ENCODE results near the gene PDSS2. TPM values are rescaled to one million over a fixed set of nuclear protein-coding genes. Genes with fewer than 3 reads are reported as not detected.

Gene PDSS2, protein sequence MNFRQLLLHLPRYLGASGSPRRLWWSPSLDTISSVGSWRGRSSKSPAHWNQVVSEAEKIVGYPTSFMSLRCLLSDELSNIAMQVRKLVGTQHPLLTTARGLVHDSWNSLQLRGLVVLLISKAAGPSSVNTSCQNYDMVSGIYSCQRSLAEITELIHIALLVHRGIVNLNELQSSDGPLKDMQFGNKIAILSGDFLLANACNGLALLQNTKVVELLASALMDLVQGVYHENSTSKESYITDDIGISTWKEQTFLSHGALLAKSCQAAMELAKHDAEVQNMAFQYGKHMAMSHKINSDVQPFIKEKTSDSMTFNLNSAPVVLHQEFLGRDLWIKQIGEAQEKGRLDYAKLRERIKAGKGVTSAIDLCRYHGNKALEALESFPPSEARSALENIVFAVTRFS
- total RNA-seq = 10 to 100 TPM in 3 of 8 experiments, 1 to 10 TPM in 5; 6.8 to 14.4 (median 8.7) TPM

DNA sequence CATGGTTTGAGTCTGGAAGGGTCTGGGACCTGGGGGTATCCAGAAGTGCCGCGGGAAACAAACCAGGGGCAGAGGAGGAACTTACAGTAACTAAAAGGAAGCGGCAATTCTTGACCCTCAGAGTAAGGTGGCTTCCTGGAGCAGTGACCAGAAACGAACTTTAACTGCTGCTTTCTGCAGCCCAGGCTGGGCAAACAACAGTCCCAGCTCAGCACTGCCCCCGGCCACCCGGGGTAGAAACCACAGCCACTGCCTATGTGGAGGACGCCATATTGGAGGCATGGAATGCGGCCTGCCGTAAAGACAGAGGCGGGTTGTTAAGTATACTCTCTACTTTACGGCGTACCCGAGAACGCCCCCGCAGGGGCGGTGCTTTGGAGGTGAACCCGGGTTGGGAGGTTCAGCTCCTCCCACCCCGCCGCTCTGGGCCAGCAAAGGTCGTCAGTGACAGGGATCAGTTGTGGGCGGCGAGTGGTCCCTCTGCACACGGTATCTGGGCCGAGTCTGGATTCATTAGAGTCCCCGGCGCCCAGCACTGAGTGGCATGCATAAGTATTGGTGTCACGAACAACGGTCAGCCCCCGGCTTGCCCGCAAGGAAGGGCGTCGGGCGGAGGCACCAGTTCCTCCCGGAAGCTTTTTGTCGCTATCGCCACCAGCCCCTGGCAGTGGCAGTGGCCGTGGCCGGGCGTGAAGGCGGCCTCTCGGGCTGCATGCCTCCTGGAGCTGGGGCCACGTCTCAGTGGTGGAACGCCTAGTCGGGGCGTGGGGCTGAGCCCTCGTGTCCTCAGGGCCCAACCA, at the start of gene PDSS2:
TSS of gene PDSS2 (minus strand) at position 282 of the 800 bp plus-strand sequence. CDS start at position 3, 279 bp downstream.
- peak within 1 kb of the TSS; percentile 80 to 90 for H3K27ac ChIP-seq
- peak; percentile 92 to 96 (median 94) for ATAC-seq (replicated peaks in 6 of 8)
- H3K4me1 ChIP-seq (replicated peaks in 1 of 2) = no peaks in the 10 kb centered on the region
- in situ Hi-C loops (cut with MboI; ENCODE audit: low pct_unique_long_range_greater_than_20kb in 2 of 9, low sequenced_read_pairs in 9 of 9, unreplicated experiment in 9 of 9) = no loop called here
- WGBS, 10 experiments = 0 to 11% (median 0%) methylated on average over 1 to 18 of the region's 46 CpGs; no CpG with 5 or more reads in 5 of the 10 experiments
- peak within 1 kb of the TSS; percentile 74 to 95 (median 85) for H3K4me3 ChIP-seq

DNA sequence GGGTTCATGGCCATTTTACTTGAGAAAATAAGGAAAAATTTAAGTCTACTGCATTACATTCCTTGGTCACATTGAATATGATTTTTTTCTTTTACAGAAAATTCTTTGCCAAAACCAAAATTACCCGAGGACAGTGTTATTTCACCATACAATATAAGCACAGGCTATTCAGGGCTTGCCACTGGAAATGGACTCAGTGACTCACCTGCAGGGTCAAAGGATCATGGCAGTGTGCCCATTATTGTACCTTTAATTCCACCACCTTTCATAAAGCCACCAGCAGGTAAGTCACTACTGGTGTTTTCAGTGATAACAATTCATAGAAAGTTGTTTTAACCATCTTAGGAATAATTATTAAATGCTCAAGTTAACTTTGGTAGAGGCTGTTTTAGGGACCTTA, 46.8 kb upstream of the PDSS2 start:
- no peak overlapping the region for H3K27ac ChIP-seq
- in situ Hi-C loops (cut with MboI; ENCODE audit: low pct_unique_long_range_greater_than_20kb in 2 of 9, low sequenced_read_pairs in 9 of 9, unreplicated experiment in 9 of 9) = no loop called here
- WGBS, 10 experiments = 43 to 100% (median 90%) methylated on average over 1 of the region's 1 CpG; no CpG with 5 or more reads in 3 of the 10 experiments
- ATAC-seq (replicated peaks in 6 of 8) = no peak
- peaks cover 28 to 38% of the 10 kb centered on the region in 2 donors for H3K4me1 ChIP-seq (replicated peaks in 1 of 2)
- H3K4me3 ChIP-seq = no peak overlapping the region

DNA sequence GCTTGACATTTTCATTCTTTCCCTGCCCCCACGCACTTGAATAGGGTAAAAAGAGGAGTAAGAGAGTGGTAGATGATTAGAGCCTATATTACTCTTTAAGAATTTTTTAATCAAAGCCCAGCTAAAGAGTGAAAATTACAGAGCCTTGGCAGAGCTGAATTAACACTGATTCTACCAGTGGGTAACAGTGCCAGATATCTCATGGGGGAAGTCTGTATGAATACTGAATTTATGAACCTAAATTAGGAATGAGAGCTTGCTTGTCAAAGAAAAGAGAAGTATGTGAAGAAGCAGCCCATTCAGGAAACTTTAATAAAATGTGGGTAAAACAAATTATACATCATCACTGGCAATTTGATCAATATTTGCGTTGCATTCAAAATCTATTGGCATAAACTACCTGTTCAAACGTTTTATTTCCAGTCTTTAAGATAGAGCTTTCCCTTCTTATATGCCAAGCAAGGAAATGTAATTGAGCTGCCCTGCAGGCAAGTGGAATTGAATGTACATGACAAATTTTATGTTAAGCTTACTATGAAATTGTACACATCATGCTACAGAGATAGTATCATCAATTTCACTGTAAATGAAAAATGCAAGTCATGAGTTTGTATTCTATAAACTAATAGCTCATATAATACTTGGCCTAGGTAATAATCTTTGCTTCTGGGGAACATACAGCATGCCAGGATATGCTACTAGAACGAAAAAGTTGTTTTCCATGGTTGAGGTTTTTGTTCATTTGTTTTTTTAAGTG, 45.1 kb upstream of the PDSS2 start:
- H3K4me3 ChIP-seq = no peak overlapping the region
- peak in 1 of 8 experiments; percentile 52 for ATAC-seq (replicated peaks in 6 of 8)
- peaks cover 20 to 35% of the 10 kb centered on the region in 2 donors for H3K4me1 ChIP-seq (replicated peaks in 1 of 2)
- WGBS, 10 experiments = 19 to 100% (median 77%) methylated on average over 2 to 4 of the region's 4 CpGs
- H3K27ac ChIP-seq = no peak overlapping the region
- in situ Hi-C loops (cut with MboI; ENCODE audit: low pct_unique_long_range_greater_than_20kb in 2 of 9, low sequenced_read_pairs in 9 of 9, unreplicated experiment in 9 of 9) = no loop called here

DNA sequence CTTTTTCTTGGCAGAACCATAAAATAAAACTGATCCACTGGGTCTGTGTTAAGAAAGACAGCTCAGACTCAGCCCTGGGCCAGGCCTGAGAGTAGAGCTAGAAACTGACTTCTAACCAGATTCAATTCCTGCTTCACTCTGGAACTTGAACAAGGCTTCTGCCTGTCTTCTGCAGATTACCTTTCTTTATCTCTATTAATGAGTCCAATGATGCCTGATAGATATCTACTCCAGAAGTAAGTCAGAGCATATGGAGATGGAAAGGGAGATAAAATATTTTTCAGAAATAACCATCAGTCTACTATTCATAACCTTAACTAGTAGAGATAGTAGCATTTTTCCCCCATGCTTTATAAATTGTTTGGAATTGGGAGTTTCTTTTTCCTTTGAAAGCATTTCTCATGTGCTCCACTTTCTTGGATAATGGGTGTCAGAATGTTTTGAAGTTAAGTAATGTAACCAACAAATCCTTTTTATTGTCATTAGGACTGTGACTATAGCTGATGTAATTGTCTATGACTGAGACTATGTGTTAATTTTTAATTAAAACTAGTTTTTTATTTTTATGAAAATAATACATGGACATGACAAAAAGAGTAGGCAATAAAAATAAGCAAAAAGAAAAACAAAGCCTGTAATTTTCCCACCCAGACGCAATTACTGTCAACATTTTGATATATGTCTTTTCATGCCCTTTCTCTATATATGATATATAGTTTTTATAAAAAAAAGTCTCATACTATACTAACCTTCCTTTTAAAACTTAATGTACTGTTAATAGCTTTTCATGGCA, 37.7 kb upstream of the PDSS2 start:
- no peak for ATAC-seq (replicated peaks in 6 of 8)
- in situ Hi-C loops (cut with MboI; ENCODE audit: low pct_unique_long_range_greater_than_20kb in 2 of 9, low sequenced_read_pairs in 9 of 9, unreplicated experiment in 9 of 9) = loop anchor here in 1 of 9 experiments (25.0 kb wide), 1 partner anchor 115 kb away; no protein-coding TSS in a partner anchor
- Histone ChIP-seq H3K27ac (no peak overlapping the region), H3K4me1 (replicated peaks in 1 of 2) (peaks cover 18 to 47% of the 10 kb centered on the region in 2 donors), H3K4me3 (no peak overlapping the region)
- 67 to 100% (median 100%) methylated on average over 1 of the region's 1 CpG; no CpG with 5 or more reads in 1 of the 10 experiments for WGBS, 10 experiments

DNA sequence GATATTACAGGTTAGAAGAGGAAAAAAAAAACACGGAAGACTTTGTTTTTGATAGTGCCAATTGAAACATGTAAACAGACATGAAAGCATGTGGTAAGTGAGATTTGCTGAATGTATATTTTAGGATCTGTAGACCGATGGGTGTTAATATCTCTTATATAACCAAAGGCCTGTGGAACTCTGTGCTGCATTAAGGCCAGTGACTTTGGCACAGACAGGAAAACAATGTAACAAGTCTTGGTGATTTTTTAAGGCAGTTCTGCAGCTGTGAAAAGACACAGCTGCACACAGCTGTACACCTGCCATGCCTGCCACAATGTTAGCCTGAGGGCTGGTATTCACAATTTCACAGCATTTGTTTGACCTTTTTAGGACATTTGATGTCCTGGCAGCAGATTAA, 36.6 kb upstream of the PDSS2 start:
- H3K27ac ChIP-seq = no peak overlapping the region
- H3K4me3 ChIP-seq = peak overlapping the region in 1 of 5 donors; percentile 1
- peaks cover 9 to 40% of the 10 kb centered on the region in 2 donors for H3K4me1 ChIP-seq (replicated peaks in 1 of 2)
- in situ Hi-C loops (cut with MboI; ENCODE audit: low pct_unique_long_range_greater_than_20kb in 2 of 9, low sequenced_read_pairs in 9 of 9, unreplicated experiment in 9 of 9) = loop anchor here in 1 of 9 experiments (25.0 kb wide), 1 partner anchor 116 kb away; no protein-coding TSS in a partner anchor
- ATAC-seq (replicated peaks in 6 of 8) = no peak
- 25 to 100% (median 80%) methylated on average over 1 to 2 of the region's 2 CpGs for WGBS, 10 experiments

DNA sequence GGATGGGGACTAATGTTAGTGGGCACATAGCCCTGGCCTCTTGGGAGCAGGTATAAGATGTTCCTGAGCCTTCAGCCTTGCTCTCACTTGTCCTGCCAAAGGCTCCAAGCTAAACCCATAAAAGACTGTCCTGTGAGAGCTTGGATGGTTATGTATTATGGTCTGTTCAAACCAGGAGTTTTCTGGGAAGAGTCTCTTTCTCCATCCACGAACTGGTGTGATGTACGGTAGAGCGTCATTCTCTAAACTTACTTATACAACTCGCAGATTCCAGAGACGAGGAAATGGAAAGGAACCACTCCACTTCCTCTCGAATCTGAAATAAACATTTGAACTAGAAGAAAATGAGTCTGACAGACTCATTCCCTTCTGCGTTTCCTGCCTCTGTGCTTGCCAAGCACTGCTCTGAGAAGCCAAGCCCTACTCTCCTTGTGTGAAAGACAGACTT, 35.9 kb upstream of the PDSS2 start:
- Histone ChIP-seq H3K4me3 (peak overlapping the region in 1 of 5 donors; percentile 62), H3K4me1 (replicated peaks in 1 of 2) (peaks cover 9 to 40% of the 10 kb centered on the region in 2 donors), H3K27ac (no peak overlapping the region)
- no peak for ATAC-seq (replicated peaks in 6 of 8)
- in situ Hi-C loops (cut with MboI; ENCODE audit: low pct_unique_long_range_greater_than_20kb in 2 of 9, low sequenced_read_pairs in 9 of 9, unreplicated experiment in 9 of 9) = loop anchor here in 1 of 9 experiments (25.0 kb wide), 1 partner anchor 117 kb away; no protein-coding TSS in a partner anchor
- 21 to 83% (median 65%) methylated on average over 1 to 7 of the region's 7 CpGs; no CpG with 5 or more reads in 4 of the 10 experiments for WGBS, 10 experiments

DNA sequence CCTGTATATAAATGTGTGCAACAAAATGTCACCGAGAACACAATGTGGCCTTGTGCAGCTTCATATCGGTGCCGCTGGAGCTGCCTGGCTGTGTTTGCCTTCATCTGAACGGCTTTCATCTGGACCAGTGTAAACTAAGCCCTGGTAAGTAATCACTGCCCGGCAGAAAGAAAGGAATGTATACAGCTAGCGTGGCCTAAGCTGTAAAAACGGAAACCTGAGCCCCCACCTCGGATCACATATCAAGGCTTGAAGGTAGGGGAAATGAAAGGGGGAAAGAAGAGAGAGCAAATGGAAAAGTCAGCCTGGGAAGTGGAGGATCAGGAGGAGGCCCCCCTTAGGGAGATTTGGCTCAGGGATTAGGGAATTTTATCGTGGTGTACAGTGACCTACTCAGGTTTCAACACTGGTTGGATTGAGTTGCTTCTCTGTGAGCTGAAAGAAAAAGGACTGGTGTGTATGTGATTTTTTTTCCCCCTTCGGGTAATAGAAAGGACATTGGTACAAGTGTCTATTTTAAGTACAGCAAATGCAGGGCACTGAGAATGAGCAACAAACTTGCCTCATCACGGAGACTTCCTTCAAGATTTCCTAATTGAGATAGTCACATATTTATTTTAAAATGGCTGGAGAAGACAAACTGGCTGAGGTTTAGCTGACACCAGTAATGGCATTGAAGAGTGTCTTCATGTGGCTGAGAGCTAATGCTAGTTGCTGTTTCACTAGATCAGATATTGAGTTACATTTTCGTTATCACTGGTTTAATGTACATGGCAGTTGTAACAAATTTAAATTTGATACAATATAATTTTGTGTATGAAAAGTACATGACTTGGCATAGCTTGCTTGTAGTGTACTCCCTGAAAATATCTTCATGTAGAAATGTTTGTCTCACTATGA, 34.0 kb upstream of the PDSS2 start:
- peaks cover 9 to 38% of the 10 kb centered on the region in 2 donors for H3K4me1 ChIP-seq (replicated peaks in 1 of 2)
- in situ Hi-C loops (cut with MboI; ENCODE audit: low pct_unique_long_range_greater_than_20kb in 2 of 9, low sequenced_read_pairs in 9 of 9, unreplicated experiment in 9 of 9) = loop anchor here in 1 of 9 experiments (25.0 kb wide), 1 partner anchor 119 kb away; no protein-coding TSS in a partner anchor
- H3K27ac ChIP-seq = no peak overlapping the region
- peak in 1 of 8 experiments; percentile 10 for ATAC-seq (replicated peaks in 6 of 8)
- peak overlapping the region; percentile 62 to 94 (median 79) for H3K4me3 ChIP-seq
- WGBS, 10 experiments = 0 to 83% (median 27%) methylated on average over 2 to 12 of the region's 12 CpGs

DNA sequence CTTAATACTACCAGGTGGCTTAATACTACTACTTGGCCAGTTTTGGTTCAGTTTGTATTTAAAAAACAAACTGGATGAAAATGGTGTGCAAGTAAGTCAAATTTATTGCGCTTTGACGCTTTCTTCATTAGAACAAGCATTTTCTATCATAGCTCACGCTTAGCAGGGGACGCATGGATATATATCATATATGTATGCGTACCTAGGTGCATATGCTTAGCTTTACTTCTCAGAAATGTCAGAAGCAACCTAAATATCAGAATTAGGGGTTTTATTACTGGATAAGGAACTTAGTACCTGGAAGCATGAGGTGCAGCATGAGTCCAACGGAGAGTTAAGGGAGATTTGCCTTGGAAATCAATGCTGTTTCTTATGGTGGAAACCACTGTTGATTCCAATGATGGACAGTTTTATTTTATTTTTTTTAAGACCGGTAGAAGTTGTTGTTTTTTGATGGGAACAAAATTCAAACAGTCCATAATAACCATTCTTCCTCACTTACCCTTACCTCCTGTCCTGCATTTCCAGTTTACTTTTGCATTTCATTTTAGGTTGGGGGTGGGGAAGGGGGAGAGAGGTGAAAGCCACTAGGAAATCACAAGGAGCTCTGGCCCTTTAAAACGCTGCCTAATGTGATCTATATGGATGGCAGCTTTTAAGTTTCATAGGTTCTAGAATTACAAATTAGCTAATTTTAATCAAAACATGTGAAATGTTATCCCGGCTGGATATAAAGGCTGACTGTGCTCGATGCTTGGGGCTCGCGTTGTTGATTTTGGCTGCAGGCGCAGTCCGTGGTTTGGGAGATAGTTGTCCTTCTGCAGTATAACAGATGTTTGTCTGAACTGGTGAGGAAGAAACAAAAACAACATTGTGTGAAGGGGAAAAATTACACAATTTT, 32.6 kb upstream of the PDSS2 start:
- ATAC-seq (replicated peaks in 6 of 8) = no peak
- Histone ChIP-seq H3K4me1 (replicated peaks in 1 of 2) (peaks cover 11 to 35% of the 10 kb centered on the region in 2 donors), H3K4me3 (peak overlapping the region; percentile 62 to 94 (median 79)), H3K27ac (peak overlapping the region in 1 of 2 donors; percentile 81)
- in situ Hi-C loops (cut with MboI; ENCODE audit: low pct_unique_long_range_greater_than_20kb in 2 of 9, low sequenced_read_pairs in 9 of 9, unreplicated experiment in 9 of 9) = loop anchor here in 1 of 9 experiments (25.0 kb wide), 1 partner anchor 120 kb away; no protein-coding TSS in a partner anchor
- 2 to 92% (median 15%) methylated on average over 3 to 14 of the region's 14 CpGs; no CpG with 5 or more reads in 1 of the 10 experiments for WGBS, 10 experiments

DNA sequence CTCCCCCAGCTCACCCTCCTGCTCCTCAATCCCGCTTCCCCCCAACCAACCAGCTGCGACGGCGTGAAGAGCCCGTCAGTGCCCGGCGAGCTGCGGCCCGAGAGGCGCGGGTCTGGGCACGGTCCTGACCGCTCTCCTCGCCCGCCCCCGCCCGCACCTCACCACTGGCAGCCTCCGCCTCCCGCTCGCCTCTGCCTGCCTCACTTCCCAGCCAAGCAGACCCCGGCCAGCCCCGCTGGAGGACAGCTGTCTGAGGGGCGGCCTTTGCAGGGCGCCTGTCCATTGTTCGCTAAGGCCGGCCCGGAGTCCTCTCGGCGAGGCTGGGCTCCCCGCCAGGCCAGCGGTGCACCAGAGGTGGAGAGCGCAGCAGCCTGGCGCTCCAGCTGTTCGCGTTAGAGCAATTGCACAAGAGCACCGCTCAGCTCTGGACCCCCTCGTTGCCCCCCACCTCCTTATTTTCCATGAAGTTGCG, 31.8 kb upstream of the PDSS2 start:
- Histone ChIP-seq H3K27ac (peak overlapping the region; percentile 81 to 90), H3K4me1 (replicated peaks in 1 of 2) (peaks cover 9 to 28% of the 10 kb centered on the region in 2 donors), H3K4me3 (peak overlapping the region; percentile 62 to 94 (median 79))
- ATAC-seq (replicated peaks in 6 of 8) = peak; percentile 3 to 25 (median 16)
- in situ Hi-C loops (cut with MboI; ENCODE audit: low pct_unique_long_range_greater_than_20kb in 2 of 9, low sequenced_read_pairs in 9 of 9, unreplicated experiment in 9 of 9) = loop anchor here in 1 of 9 experiments (25.0 kb wide), 1 partner anchor 121 kb away; no protein-coding TSS in a partner anchor
- 0 to 100% (median 10%) methylated on average over 1 to 9 of the region's 38 CpGs; no CpG with 5 or more reads in 4 of the 10 experiments for WGBS, 10 experiments

Data from motor neuron (in vitro differentiated cells).